ENCODE data around the gene OPCML. TPM values are rescaled to one million over a fixed set of nuclear protein-coding genes. Genes with fewer than 3 reads are reported as not detected.

The OPCML gene
- total and polyA plus RNA-seq, 2 donors from 2014 or later = 0.77 to 1.1 TPM

GRCh38 chr11:132994966-132995365 is 537.3 kb downstream of the OPCML start:
- H3K9me3 ChIP-seq (ENCODE audit: control insufficient read depth in 2 of 3, insufficient read depth in 1 of 3, low read length in 3 of 3) = no peaks in the 10 kb centered on the region
- no peak overlapping the region for H3K27ac ChIP-seq (ENCODE audit: low read depth in 2 of 2, low read length in 2 of 2)
- TF ChIP-seq CTCF (IDR thresholded peaks at IDR 0.05; ENCODE audit: borderline replicate concordance, extremely low read depth, insufficient read depth) = no peak
- peaks cover 2% of the 10 kb centered on the region for H3K27me3 ChIP-seq (ENCODE audit: control insufficient read depth, insufficient read depth, low read length)
- no peak overlapping the region for H3K4me3 ChIP-seq (ENCODE audit: low read length in 3 of 3)
- FAIRE-seq = no peak
- peaks cover 0 to 2% (median 0%) of the 10 kb centered on the region in 3 donors for H3K4me1 ChIP-seq (ENCODE audit: control insufficient read depth in 2 of 3, insufficient read depth in 2 of 3, low read depth in 1 of 3, low read length in 3 of 3)
- H3K9ac ChIP-seq (ENCODE audit: low read length in 3 of 3) = no peak overlapping the region
- no peak for DNase-seq
- intact Hi-C loops (cut with DNase I) = no loop called here
- no peaks in the 10 kb centered on the region for H3K36me3 ChIP-seq (ENCODE audit: control insufficient read depth in 2 of 3, insufficient read depth in 3 of 3, low read length in 3 of 3)

GRCh38 chr11:132993991-132994502 is 538.3 kb downstream of the OPCML start:
- H3K9me3 ChIP-seq (ENCODE audit: control insufficient read depth in 2 of 3, insufficient read depth in 1 of 3, low read length in 3 of 3) = no peaks in the 10 kb centered on the region
- H3K4me1 ChIP-seq (ENCODE audit: control insufficient read depth in 2 of 3, insufficient read depth in 2 of 3, low read depth in 1 of 3, low read length in 3 of 3) = peaks cover 0 to 2% (median 0%) of the 10 kb centered on the region in 3 donors
- no peaks in the 10 kb centered on the region for H3K36me3 ChIP-seq (ENCODE audit: control insufficient read depth in 2 of 3, insufficient read depth in 3 of 3, low read length in 3 of 3)
- H3K27me3 ChIP-seq (ENCODE audit: control insufficient read depth, insufficient read depth, low read length) = peaks cover 2% of the 10 kb centered on the region
- DNase-seq = peak in 4 of 5 donors; percentile 56 to 86 (median 75)
- intact Hi-C loops (cut with DNase I) = no loop called here
- TF ChIP-seq CTCF (IDR thresholded peaks at IDR 0.05; ENCODE audit: borderline replicate concordance, extremely low read depth, insufficient read depth) = no peak
- peak overlapping the region in 1 of 3 donors; percentile 18 for H3K4me3 ChIP-seq (ENCODE audit: low read length in 3 of 3)
- H3K27ac ChIP-seq (ENCODE audit: low read depth in 2 of 2, low read length in 2 of 2) = no peak overlapping the region
- FAIRE-seq = no peak
- no peak overlapping the region for H3K9ac ChIP-seq (ENCODE audit: low read length in 3 of 3)

- Histone ChIP-seq H3K27me3 (ENCODE audit: control insufficient read depth, insufficient read depth, low read length) (peaks cover 2% of the 10 kb centered on the region), H3K4me1 (ENCODE audit: control insufficient read depth in 2 of 3, insufficient read depth in 2 of 3, low read depth in 1 of 3, low read length in 3 of 3) (peaks cover 0 to 2% (median 0%) of the 10 kb centered on the region in 3 donors), H3K9me3 (ENCODE audit: control insufficient read depth in 2 of 3, insufficient read depth in 1 of 3, low read length in 3 of 3) (no peaks in the 10 kb centered on the region), H3K27ac (ENCODE audit: low read depth in 2 of 2, low read length in 2 of 2) (no peak overlapping the region), H3K36me3 (ENCODE audit: control insufficient read depth in 2 of 3, insufficient read depth in 3 of 3, low read length in 3 of 3) (no peaks in the 10 kb centered on the region), H3K4me3 (ENCODE audit: low read length in 3 of 3) (no peak overlapping the region), H3K9ac (ENCODE audit: low read length in 3 of 3) (no peak overlapping the region)
- TF ChIP-seq CTCF (IDR thresholded peaks at IDR 0.05; ENCODE audit: borderline replicate concordance, extremely low read depth, insufficient read depth) = peak; percentile 15
- intact Hi-C loops (cut with DNase I) = no loop called here
- FAIRE-seq (no peak), DNase-seq (peak in 3 of 5 donors; percentile 24 to 56 (median 24))
These were observed 539.3 kb downstream of the OPCML start for GRCh38 chr11:132992838-132993631.

All from kidney (tissue), 14 donors.